Bronchial epithelial cell (primary cell): ENCODE results near the gene LDLRAD4. TPM values are rescaled to one million over a fixed set of nuclear protein-coding genes. Genes with fewer than 3 reads are reported as not detected.

Experiments used
- DNase-seq: peaks from one replicate; pipeline ENCODE4 v3.0.0-alpha.2; 2010; ENCODE audit warnings: low read depth
- FAIRE-seq: peaks from 2 replicates; lab custom pipeline; 2011; peaks lifted over from hg19 to GRCh38; lab: Jason Lieb, UNC
- H3K27me3 ChIP-seq: 2 replicates; pipeline ENCODE4 v1.5.1; 2011; ENCODE audit warnings: low read length; ENCODE audit not compliant: control insufficient read depth, insufficient read depth
- H3K36me3 ChIP-seq: 2 replicates; pipeline ENCODE4 v1.5.1; 2011; ENCODE audit warnings: low read length; ENCODE audit not compliant: control insufficient read depth, insufficient read depth
- H3K4me3 ChIP-seq: 2 replicates; pipeline ENCODE4 v1.5.1; 2011; ENCODE audit warnings: mild to moderate bottlenecking, low read depth, low read length, control low read depth
- total RNA-seq: library from RNA; depleted of rRNA; stranded (reverse); fragments of >200 nt; gene quantifications from 2 replicates; pipeline ENCODE4 v1.2.1, GENCODE V29; 2014
- TF ChIP-seq, protein P1 (sequence below): IDR thresholded peaks from 2 replicates; pipeline ENCODE4 v1.5.1; 2011; ENCODE audit warnings: mild to moderate bottlenecking, moderate library complexity, low read length, control low read depth, inconsistent platforms; ENCODE audit not compliant: insufficient read depth, severe bottlenecking

Gene LDLRAD4
- total RNA-seq, 1 donor from 2014 or later = not detected

DNA sequence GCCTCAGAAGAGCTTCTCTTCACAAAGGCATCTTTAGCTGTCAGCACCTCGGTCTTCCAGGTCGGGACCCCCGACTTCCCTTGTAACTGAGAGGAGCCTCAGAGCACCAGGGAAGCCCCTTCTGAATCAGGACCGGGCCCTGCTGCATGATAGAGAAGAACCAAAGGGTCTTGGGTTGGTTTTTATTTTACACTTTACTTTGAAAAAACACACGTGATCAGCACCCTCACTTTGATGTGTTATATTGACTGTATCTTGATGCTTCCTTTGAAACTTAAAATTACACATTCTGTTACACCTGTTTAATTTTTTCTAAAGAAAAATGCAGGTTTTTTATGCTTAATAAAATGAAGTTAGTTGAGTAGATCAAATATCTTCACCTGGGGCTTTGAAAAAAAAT, 305.5 kb downstream of the LDLRAD4 start:
- DNase-seq (no peak), FAIRE-seq (no peak)
- no peaks in the 10 kb centered on the region for H3K36me3 ChIP-seq
- H3K27me3 ChIP-seq = no peaks in the 10 kb centered on the region
- TF ChIP-seq, protein P1, sequence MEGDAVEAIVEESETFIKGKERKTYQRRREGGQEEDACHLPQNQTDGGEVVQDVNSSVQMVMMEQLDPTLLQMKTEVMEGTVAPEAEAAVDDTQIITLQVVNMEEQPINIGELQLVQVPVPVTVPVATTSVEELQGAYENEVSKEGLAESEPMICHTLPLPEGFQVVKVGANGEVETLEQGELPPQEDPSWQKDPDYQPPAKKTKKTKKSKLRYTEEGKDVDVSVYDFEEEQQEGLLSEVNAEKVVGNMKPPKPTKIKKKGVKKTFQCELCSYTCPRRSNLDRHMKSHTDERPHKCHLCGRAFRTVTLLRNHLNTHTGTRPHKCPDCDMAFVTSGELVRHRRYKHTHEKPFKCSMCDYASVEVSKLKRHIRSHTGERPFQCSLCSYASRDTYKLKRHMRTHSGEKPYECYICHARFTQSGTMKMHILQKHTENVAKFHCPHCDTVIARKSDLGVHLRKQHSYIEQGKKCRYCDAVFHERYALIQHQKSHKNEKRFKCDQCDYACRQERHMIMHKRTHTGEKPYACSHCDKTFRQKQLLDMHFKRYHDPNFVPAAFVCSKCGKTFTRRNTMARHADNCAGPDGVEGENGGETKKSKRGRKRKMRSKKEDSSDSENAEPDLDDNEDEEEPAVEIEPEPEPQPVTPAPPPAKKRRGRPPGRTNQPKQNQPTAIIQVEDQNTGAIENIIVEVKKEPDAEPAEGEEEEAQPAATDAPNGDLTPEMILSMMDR = no peak
- H3K4me3 ChIP-seq = no peak overlapping the region

DNA sequence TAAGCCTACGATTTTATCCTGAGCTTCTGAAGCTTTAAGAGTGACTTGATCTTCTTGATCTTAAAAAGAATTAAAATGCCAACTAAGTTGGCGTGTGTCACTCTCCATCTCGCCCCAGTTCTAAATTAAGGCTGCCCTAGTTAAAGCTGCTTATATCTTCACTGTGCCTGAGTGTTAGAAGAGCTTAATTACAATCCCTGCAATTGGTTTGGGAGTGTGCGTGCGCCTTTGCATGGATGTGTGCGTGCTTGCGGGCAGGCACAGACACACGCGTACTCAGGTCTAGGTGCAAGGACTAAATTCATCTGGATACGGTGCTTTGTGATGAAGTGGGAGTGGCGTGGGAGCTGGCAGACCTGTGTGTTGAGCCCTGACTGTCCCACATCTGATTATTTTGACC, 306.3 kb downstream of the LDLRAD4 start:
- H3K4me3 ChIP-seq = no peak overlapping the region
- no peaks in the 10 kb centered on the region for H3K36me3 ChIP-seq
- TF ChIP-seq, protein P1 = no peak
- FAIRE-seq = no peak
- no peak for DNase-seq
- H3K27me3 ChIP-seq = no peaks in the 10 kb centered on the region

DNA sequence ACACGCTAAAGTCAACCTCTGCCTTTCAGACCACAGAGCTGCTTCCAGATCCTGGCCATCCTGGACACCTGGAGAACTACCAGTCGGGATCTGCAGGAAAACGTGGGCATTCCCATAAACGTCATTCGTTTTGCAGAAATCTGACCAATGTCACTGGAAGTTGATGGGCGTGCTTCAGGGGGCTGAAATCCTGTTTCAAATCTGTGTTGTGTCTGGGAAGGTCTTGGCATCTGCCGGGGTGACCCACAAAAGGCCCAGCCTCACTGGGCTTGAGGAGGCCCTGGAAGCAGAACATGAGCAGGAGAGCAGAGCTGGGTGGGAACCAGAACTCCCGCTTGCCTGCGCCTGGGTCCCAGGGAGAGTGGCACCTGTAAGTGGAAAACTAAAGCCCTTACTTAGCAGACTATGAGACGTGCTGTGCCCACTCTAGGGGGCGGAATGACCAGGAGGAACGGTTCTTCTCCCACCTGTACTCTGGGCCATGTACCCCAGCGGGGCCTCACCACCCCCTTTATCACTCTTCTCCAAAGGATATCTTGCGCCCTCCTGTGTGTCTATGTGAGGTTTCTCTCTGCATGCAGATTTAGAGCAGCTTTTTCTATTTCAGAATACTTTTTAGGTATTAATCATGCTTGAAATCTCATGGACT, 306.9 kb downstream of the LDLRAD4 start:
- no peak for FAIRE-seq
- TF ChIP-seq, protein P1 = no peak
- no peak for DNase-seq
- no peaks in the 10 kb centered on the region for H3K36me3 ChIP-seq
- H3K27me3 ChIP-seq = no peaks in the 10 kb centered on the region
- H3K4me3 ChIP-seq = no peak overlapping the region

DNA sequence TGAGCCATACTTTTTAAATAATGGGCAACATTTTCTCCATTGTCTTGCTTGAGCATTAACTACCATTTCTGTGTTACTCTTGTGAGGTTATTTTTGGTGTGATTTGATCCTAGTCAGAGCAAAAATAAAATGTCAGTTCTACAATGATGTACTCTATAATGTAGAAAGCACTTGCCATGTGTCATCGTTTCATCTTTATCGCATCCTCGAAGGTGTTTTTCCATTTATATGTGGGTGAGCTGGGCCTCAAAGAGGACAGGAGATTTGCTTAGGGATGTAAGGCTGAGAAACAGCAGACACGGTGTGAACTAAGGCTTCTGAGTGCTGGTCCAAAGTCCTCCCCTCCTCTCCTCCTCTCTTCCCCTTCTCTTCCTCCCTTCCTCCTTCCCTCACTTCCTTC, 308.0 kb downstream of the LDLRAD4 start:
- Histone ChIP-seq H3K36me3 (no peaks in the 10 kb centered on the region), H3K4me3 (no peak overlapping the region), H3K27me3 (no peaks in the 10 kb centered on the region)
- FAIRE-seq (no peak), DNase-seq (no peak)
- TF ChIP-seq, protein P1 = no peak

DNA sequence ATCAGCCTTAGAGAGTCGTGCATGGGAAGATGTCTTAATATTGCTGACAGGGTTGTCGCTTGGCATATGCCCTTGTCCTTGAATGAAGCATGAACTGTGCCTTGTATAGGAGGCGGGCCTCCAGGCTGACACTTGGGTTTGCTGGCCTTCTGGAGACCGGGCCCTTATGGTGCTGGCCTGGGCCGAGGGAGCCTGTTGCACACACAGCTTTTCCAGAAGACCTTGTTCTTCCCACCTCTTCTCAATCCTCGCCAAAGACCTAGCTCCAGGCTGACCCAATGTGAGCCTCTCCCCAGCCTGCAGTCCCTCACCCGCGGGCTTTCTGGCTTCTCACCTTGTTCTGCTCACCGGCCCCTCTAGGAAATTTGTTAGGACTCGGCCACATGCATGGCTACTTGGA, 308.7 kb downstream of the LDLRAD4 start:
- FAIRE-seq (no peak), DNase-seq (no peak)
- Histone ChIP-seq H3K27me3 (no peaks in the 10 kb centered on the region), H3K4me3 (no peak overlapping the region), H3K36me3 (no peaks in the 10 kb centered on the region)
- TF ChIP-seq, protein P1 = no peak

DNA sequence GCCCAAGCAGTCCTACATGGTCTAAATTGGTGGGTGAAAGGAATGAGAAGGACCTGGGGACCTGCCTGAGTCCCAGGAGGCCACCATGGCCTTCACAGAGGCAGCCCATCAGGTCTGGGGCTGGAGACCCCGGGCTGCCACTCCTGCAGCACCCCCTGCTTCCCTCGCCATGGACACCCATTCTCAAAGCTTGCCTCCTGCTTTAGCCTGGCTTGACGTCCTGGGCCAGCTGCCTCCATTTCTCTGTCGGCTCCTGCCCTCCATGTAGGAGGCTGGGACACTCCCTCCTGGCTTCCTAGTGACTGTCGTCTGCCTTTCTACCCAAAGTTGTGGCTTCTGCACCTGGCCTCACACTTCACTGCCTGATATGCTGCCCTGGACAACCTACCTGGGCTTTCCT, 309.2 kb downstream of the LDLRAD4 start:
- FAIRE-seq (no peak), DNase-seq (no peak)
- Histone ChIP-seq H3K4me3 (no peak overlapping the region), H3K27me3 (no peaks in the 10 kb centered on the region), H3K36me3 (no peaks in the 10 kb centered on the region)
- TF ChIP-seq, protein P1 = no peak
